Sciatic nerve (tissue), 2 donors: ENCODE data around the gene IMMP2L. TPM values are rescaled to one million over a fixed set of nuclear protein-coding genes. Genes with fewer than 3 reads are reported as not detected.

Source experiments
- ATAC-seq: fragments of 200-7000 bp; cut with Tn5 transposase; one replicate; pipeline ENCODE4 v1.9.1; 2020; ENCODE audit warnings: mild to moderate bottlenecking, moderate library complexity
- DNase-seq: peaks from one replicate; pipeline ENCODE4 v3.0.0-alpha.2; 2020; ENCODE audit warnings: low spot score
- intact Hi-C: fragments of 100-400 bp; cut with DNase I; formaldehyde crosslinking; loops from one replicate; pipeline ENCODE4 v1.14.2; 2022
- total RNA-seq: library from RNA; stranded (reverse); fragmentation: NEBNext Ultra II Directional; extraction: Animal tissue kit (Norgen Biotek cat#: 25700); gene quantifications from one replicate; pipeline ENCODE4 v1.2.1, GENCODE V29; 2021
- donor health status: DM: no; HTN: no; CAD: no.
- donor health status: DM: no; HTN: no; CAD: no.

Gene IMMP2L
- total RNA-seq, 1 donor from 2014 or later: 33.6 TPM

- ATAC-seq (no peak), DNase-seq (no peak)
- intact Hi-C loops: loop anchor here (5.0 kb wide), 1 partner anchor 332 kb away; no protein-coding TSS in a partner anchor
Observed at GRCh38 chr7:111150709-111151108, 411.6 kb downstream of the IMMP2L start.

- ATAC-seq (no peak), DNase-seq (no peak)
- intact Hi-C loops: no loop called here
Observed at GRCh38 chr7:111147708-111148533, 414.4 kb downstream of the IMMP2L start.

- ATAC-seq: no peak
- intact Hi-C loops: no loop called here
- DNase-seq: no peak
Observed at GRCh38 chr7:111146136-111146535, 416.2 kb downstream of the IMMP2L start.

- intact Hi-C loops: no loop called here
- DNase-seq (no peak), ATAC-seq (peak; percentile 55)
Observed at GRCh38 chr7:111145472-111145871, 416.8 kb downstream of the IMMP2L start.

GRCh38 chr7:111140091-111140865 is 422.0 kb downstream of the IMMP2L start:
- no peak for ATAC-seq
- intact Hi-C loops: no loop called here
- DNase-seq: no peak

- ATAC-seq: no peak
- no peak for DNase-seq
- intact Hi-C loops: no loop called here
Observed at GRCh38 chr7:111138586-111138985, 423.7 kb downstream of the IMMP2L start.

DNA sequence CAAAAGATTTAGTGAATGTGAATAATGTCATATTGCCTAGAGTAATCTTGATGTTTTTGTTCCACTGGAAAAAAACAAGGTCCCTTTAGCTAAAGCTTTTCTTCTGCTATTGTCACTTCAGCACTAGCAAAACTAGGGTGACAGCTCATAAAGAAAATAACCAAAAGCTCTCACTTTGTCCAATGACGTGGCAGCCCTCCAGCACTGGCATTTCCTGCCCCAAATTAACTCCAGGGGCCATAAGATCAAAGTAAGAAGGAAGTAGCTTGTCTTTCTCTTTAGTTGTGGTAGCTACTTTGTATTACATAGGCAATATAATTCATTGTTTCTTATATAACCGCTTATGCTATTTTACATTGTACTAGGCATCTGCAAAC is 424.1 kb downstream of the IMMP2L start:
- no peak for DNase-seq
- intact Hi-C loops: no loop called here
- ATAC-seq: no peak

DNA sequence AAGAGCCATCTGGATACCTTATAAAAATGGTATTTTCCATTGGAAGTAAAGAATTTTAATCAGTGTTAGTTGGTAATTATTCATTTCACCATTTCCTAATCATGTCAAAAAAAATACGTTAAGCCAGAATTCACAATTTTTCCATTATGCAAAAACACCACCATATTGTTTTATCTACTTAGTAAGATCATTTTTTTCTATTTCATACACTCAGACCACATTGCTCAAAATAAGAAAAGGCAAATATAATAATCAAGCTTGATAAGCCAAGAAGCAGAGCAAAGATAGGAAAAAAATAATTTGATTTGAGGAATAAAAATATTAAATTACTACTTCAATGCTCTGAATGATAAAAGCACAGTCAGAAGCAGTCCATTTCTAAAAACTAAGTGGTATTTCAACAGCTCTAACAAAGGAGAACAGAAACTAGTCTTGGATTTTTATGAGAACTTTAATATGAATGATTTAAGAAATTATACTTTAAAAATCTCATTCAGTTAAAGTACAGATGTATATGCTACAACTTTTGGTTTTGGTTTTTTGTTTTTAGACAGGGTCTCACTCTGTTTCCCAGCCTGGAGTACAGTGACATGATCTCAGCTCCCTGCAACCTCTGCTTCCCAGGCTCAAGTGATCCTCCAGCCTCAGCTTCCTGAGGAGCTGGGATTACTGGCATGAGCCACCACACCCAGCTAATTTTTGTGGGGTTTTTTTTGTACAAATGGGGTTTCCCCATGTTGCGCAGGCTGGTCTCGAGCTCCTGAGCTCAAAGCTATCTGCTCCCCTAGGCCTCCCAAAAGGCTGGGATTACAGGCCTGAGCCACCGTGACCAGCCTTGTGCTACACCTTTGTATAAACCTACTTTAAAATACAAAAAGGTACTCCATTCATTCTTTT is 424.7 kb downstream of the IMMP2L start:
- intact Hi-C loops: no loop called here
- DNase-seq (no peak), ATAC-seq (no peak)

DNA sequence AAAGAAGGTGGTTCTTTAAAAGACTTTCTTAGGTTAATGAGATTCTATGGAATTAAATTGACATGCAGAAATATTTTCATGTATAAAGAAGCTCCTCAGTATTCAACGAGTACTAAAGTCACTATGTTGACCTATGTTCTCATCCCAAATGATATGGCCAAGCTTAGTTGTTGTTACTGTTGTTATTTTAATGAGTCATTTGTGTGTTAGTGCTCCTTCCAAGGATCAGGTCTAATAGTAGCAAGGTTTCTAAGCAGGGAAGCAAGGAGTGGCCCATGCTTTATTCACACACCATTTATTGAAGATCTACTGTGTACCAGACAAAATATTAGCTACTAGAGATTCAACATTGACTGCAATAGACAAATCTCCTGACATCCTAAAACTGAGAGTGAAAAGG is 429.5 kb downstream of the IMMP2L start:
- ATAC-seq: no peak
- DNase-seq: no peak
- intact Hi-C loops: no loop called here

- DNase-seq (no peak), ATAC-seq (no peak)
- intact Hi-C loops: no loop called here
Observed at GRCh38 chr7:111129435-111129834, 432.9 kb downstream of the IMMP2L start.

DNA sequence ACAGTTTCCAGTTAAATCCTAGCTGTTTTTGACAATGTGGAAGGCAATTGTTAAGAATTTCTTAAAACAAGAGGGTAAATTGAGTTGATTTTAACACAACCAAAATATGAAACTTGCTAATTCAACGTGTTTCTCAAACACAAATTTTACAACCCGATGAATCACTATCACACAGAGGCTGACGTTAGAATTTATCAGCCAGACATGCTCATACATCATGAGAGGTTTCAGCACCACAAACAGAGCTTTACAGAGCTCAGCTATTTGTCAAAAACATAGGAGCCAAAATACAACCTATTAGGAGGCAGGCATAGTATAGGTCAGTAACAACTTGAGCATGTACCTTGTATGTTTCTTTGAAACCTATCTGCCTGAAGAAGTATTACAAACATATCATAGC is 435.3 kb downstream of the IMMP2L start:
- intact Hi-C loops: no loop called here
- no peak for ATAC-seq

DNA sequence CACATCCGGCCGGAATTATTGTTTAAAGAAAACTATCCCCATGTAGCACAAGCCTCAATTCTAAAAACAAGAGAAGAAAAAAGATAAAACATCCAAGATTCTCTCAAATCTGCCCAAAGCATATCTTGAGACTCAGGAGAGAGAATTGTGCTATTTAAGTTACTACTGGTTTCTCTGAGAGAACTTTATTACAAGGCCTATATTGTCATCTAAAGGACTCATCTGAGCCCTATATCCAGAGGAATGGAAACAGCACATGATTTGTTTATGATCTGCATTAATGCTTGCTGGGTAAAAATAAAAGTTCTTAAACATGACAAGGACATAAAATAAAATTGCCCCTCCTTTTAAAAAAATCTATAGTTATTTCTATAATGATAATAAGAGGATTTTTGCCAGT is 446.3 kb downstream of the IMMP2L start:
- DNase-seq: no peak
- intact Hi-C loops: no loop called here
- no peak for ATAC-seq

More for the DNA sequence above, 435.3 kb downstream of the IMMP2L start:
- DNase-seq: no peak

DNA sequence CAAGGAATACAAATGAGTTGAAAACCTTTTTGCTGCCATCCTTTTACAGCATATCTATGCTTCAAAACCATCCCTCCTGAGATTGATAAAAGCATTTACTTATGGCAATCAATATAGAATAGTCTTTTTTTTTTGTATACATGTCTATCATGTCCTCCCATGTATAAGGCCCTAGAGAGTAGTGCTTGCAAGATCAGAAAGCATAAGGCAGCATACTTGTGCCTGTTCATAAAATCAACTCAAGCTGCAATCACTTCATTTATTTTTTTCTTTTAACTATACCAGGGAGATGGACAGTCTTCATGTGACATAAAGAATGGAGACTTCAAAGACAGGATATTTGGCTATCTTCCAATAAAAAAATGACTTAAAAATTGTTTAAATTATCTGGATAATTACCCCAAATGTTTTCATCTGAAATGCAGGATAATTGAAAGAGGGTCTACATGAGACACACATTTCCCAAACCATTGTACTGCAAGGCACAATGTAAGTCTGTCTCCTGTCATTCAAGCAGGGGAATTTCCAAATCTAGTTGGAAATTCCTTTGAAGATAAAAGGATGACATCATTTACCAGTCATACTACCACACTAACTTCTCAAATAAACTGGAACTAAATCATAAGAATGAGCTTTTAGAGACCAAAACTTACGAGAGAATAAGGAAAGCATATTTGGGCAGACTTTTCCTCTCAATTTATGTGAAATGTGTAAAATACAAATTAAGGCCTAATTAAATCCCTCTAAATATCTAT is 448.9 kb downstream of the IMMP2L start:
- no peak for DNase-seq
- ATAC-seq: no peak
- intact Hi-C loops: no loop called here

DNA sequence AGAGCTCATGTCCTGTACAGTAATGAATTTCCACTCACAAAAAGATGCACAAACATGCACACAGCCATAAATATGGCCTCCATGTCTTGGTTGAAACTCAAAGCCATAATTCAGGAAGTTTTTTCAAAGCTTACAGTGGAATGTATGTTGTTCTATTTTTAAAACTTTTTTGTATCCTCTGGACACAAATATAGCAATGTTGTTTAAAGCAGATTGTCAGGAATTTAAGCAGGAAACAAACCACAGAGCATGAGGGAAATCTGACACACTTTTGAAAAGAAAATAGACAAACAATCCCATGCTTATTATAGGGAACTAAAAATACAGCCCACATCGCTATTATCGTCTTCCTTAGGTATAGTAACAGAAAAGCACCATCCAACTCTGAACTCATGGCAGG is 449.9 kb downstream of the IMMP2L start:
- DNase-seq: no peak
- intact Hi-C loops: no loop called here
- ATAC-seq: no peak

DNA sequence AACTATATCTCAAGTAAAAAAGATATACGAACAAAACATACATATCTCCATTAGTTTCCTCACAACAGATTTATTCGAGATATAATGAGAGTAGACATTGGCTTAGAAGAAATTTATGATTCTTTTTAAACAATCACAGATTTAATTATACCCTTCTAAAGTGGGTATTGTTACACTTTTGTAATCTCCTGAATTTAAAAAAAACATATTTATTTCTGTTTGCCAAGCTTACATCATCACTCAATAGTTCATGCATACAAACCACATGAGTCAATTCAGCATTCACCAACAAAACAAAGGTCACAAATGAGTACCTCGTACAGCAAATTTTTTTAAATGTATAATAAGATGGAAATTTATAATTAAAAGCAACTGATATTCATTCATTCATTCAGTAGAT is 453.8 kb downstream of the IMMP2L start:
- ATAC-seq: no peak
- intact Hi-C loops: no loop called here
- no peak for DNase-seq

GRCh38 chr7:111108000-111108399 is 454.3 kb downstream of the IMMP2L start:
- intact Hi-C loops: no loop called here
- ATAC-seq (no peak), DNase-seq (no peak)

DNA sequence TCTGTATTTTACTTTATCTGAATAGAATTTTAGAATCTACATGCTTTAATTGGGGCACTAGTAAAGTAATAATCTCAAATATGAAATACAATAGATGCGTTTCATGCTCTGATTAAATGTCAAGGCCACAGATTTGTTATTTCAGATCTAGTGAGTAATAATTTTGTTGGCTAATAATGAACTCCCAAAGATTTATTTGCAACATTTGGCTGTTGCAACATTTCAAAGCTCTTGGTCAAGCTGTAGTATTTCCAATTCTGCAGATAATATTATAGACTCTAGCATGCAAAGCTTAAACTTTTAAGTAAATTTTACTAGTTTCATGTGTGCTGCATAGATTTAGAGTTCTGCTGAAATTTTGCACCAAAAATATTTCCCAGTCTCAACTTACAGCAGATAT is 454.7 kb downstream of the IMMP2L start:
- intact Hi-C loops: no loop called here
- ATAC-seq: no peak

GRCh38 chr7:111105269-111105668 is 457.0 kb downstream of the IMMP2L start:
- intact Hi-C loops: no loop called here
- no peak for DNase-seq
- ATAC-seq: no peak

More for the DNA sequence above, 454.7 kb downstream of the IMMP2L start:
- no peak for DNase-seq

DNA sequence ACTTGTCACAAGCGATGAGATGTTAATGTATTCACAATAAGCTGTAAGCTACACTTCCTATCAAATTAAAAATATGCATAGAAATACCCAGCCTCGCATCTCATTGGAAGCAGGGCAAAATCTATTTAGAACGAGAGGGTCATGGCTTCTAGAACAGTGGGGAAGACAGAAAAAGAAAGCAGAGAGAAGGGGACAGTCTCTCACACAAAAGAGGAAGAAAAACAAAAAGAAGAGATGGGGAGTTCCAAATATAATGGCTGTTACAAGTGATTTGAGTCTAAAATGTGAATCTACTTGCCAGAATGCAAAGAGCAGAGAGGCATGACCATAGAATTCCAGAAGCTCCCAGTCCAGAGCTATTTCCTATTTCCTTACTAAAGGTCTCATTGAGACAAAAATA is 457.6 kb downstream of the IMMP2L start:
- no peak for DNase-seq
- intact Hi-C loops: no loop called here
- no peak for ATAC-seq
